Breast epithelium (tissue), 4 donors: ENCODE results near the gene PARD3B. TPM values are rescaled to one million over a fixed set of nuclear protein-coding genes. Genes with fewer than 3 reads are reported as not detected.

Experiments
- DNase-seq, 2 donors: peaks; one replicate each; pipeline ENCODE4 v3.0.0-alpha.2; 2019; ENCODE audit warnings: low spot score in 2 of 2
- H3K27ac ChIP-seq, 2 donors: fragments of 200-600 bp; sonication (generic) in 1 of 2; one replicate each; pipeline ENCODE4 v1.5.1; 2016 to 2019; ENCODE audit warnings: mild to moderate bottlenecking in 1 of 2
- H3K27me3 ChIP-seq, 2 donors: fragments of 200-600 bp; sonication (generic) in 1 of 2; one replicate each; pipeline versions ENCODE4 v1.5.1 to v1.6.0; 2017 to 2019; ENCODE audit warnings: control low read depth in 1 of 2, mild to moderate bottlenecking in 1 of 2
- H3K36me3 ChIP-seq: fragments of 200-600 bp; one replicate; pipeline ENCODE4 v1.5.1; 2019
- H3K4me1 ChIP-seq, 2 donors: fragments of 200-600 bp; sonication (generic); one replicate each; pipeline ENCODE4 v1.5.1; 2016 to 2019; ENCODE audit warnings: control low read depth in 1 of 2
- H3K4me3 ChIP-seq, 3 donors: fragments of 200-600 bp; sonication (generic); 1 replicate in 2 of 3; 2 replicates in 1 of 3; pipeline ENCODE4 v1.5.1; 2016 to 2019; ENCODE audit warnings: mild to moderate bottlenecking in 3 of 3, moderate library complexity in 2 of 3
- H3K9me3 ChIP-seq, 2 donors: fragments of 200-600 bp; sonication (generic) in 1 of 2; one replicate each; pipeline ENCODE4 v1.5.1; 2016 to 2019; ENCODE audit warnings: control low read depth in 1 of 2
- POLR2A ChIP-seq: fragments of 450-650 bp; IDR thresholded peaks from one replicate; pipeline ENCODE4 v1.6.1; 2016; ENCODE audit warnings: antibody characterized with exemption, mild to moderate bottlenecking, moderate library complexity
- POLR2AphosphoS5 ChIP-seq, 3 donors: sonication (generic); formaldehyde crosslinking; IDR thresholded peaks; one replicate each; pipeline ENCODE4 v1.6.1; 2017; ENCODE audit warnings: antibody characterized with exemption in 3 of 3
- intact Hi-C: fragments of 100-400 bp; cut with DNase I; formaldehyde crosslinking; loops from one replicate; pipeline ENCODE4 v1.15.1; 2023; ENCODE audit warnings: low total_unique reads
- total RNA-seq, 3 donors: library from RNA; depleted of rRNA; stranded (reverse); fragments of >200 nt; gene quantifications; one replicate each; pipeline ENCODE4 v1.1.0, GENCODE V29; 2016
- TF ChIP-seq, protein P1 (sequence below), 3 donors: fragments of 450-650 bp; IDR thresholded peaks; one replicate each; pipeline ENCODE4 v1.5.1; 2016 to 2017; ENCODE audit warnings: antibody characterized with exemption in 3 of 3, mild to moderate bottlenecking in 3 of 3, moderate library complexity in 3 of 3

PARD3B gene
- total RNA-seq, 3 donors from 2014 or later, result 24.6 to 66.2 (median 25.9) TPM

DNA sequence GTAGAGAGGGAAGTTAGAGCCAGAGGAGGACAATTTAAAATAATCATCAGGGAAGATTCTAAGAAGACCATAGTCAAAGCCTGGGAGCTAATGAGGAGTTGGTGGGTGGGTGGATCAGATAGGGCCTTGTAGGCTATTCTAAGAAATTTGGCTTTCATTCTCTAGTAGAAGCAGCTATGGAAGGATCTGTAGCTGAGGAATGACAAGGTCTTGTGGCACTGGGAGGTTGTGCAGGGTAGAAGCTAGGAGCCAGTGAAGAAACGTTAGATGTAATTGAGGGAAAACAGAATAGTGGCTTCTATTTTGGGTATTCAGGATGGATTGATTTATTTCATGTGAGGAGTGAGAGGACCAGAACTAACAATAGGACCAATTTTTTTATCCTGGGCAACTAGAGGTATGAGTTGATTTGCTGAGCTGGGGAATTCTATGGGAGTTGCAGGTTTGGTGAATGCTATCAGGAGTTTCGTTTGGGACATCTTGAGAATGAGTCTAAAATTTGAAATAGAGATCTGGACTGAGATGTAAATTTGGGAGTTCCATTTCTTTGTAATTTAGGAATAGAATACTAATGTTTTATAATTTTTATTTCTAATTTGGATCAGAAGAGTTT, 371.9 kb downstream of the PARD3B start:
- no peak for DNase-seq
- no peak overlapping the region for H3K4me3 ChIP-seq
- H3K4me1 ChIP-seq, result no peaks in the 10 kb centered on the region
- H3K36me3 ChIP-seq, result no peaks in the 10 kb centered on the region
- H3K9me3 ChIP-seq, result no peaks in the 10 kb centered on the region
- TF ChIP-seq POLR2A (no peak), POLR2AphosphoS5 (IDR thresholded peaks at IDR 0.05) (no peak)
- TF ChIP-seq, protein P1, sequence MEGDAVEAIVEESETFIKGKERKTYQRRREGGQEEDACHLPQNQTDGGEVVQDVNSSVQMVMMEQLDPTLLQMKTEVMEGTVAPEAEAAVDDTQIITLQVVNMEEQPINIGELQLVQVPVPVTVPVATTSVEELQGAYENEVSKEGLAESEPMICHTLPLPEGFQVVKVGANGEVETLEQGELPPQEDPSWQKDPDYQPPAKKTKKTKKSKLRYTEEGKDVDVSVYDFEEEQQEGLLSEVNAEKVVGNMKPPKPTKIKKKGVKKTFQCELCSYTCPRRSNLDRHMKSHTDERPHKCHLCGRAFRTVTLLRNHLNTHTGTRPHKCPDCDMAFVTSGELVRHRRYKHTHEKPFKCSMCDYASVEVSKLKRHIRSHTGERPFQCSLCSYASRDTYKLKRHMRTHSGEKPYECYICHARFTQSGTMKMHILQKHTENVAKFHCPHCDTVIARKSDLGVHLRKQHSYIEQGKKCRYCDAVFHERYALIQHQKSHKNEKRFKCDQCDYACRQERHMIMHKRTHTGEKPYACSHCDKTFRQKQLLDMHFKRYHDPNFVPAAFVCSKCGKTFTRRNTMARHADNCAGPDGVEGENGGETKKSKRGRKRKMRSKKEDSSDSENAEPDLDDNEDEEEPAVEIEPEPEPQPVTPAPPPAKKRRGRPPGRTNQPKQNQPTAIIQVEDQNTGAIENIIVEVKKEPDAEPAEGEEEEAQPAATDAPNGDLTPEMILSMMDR (IDR thresholded peaks at IDR 0.05), result no peak
- intact Hi-C loops, result no loop called here
- H3K27ac ChIP-seq, result no peak overlapping the region
- no peaks in the 10 kb centered on the region for H3K27me3 ChIP-seq

DNA sequence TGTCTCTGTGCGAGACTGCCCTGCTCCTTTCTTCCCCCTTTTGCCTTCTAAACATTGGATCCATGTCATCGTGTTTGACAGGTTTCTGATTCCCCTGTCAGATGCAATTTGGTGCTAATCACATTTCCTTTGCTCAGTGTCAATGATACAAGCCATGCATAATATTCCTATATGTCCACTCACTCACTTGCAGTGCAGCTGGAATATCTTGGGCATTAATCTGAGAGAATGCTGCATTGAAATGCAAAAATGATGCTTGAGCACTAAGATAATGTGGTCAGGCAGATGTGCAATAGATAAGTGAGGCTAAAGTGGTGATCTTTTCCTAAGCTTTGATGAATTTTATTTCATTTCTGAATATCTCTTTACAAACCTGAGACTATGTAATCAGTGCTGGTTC, 375.5 kb downstream of the PARD3B start:
- no peak overlapping the region for H3K4me3 ChIP-seq
- no peak for TF ChIP-seq POLR2AphosphoS5 (IDR thresholded peaks at IDR 0.05)
- TF ChIP-seq POLR2A, result no peak
- no peaks in the 10 kb centered on the region for H3K4me1 ChIP-seq
- no peak overlapping the region for H3K27ac ChIP-seq
- H3K27me3 ChIP-seq, result no peaks in the 10 kb centered on the region
- no peak for DNase-seq
- H3K9me3 ChIP-seq, result no peaks in the 10 kb centered on the region
- H3K36me3 ChIP-seq, result no peaks in the 10 kb centered on the region
- intact Hi-C loops, result no loop called here

DNA sequence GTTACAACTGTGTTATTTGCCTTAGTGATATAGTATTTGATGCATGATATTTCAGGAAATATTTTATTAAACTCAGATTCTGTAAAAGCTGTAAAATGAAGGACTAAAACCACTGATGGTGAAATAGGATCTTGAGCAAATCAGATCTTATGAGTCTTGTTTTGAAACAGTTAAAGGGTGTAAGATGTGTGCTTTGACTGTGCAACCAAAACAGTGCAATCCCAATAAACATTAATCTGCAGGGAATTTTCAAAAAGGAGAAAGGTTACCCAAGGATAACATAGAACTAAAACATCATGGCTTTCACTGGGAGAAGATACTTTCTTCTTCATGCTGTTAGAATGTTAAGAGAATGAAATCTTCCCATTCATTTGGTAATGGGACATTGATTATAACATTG, 378.7 kb downstream of the PARD3B start:
- no peak for DNase-seq
- Histone ChIP-seq H3K4me3 (no peak overlapping the region), H3K4me1 (no peaks in the 10 kb centered on the region), H3K27ac (no peak overlapping the region), H3K36me3 (no peaks in the 10 kb centered on the region), H3K9me3 (no peaks in the 10 kb centered on the region), H3K27me3 (no peaks in the 10 kb centered on the region)
- no peak for TF ChIP-seq POLR2AphosphoS5 (IDR thresholded peaks at IDR 0.05)
- TF ChIP-seq, protein P1 (IDR thresholded peaks at IDR 0.05), result no peak
- TF ChIP-seq POLR2A, result no peak
- intact Hi-C loops, result no loop called here

DNA sequence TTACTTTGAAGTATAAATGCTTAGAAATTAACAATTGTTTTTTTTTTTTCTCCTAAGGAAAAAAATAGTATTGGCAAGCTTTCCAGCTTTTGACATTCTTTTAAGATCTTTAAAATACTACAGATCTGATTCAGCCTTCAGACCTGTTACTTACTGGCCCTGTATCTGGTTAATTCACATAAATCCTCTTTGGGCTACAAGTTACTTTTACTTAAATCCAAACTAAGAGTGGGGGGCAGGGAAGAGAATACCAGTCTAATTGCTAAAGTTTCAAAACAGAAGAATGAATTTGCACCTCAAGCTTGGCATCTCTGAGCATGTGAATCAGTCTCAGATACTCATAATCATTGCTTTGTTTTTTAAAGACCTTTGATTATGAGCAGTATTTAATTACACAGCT, 386.3 kb downstream of the PARD3B start:
- Histone ChIP-seq H3K27me3 (no peaks in the 10 kb centered on the region), H3K4me3 (no peak overlapping the region), H3K4me1 (no peaks in the 10 kb centered on the region), H3K36me3 (no peaks in the 10 kb centered on the region), H3K9me3 (no peaks in the 10 kb centered on the region), H3K27ac (no peak overlapping the region)
- no peak for TF ChIP-seq POLR2AphosphoS5 (IDR thresholded peaks at IDR 0.05)
- TF ChIP-seq POLR2A, result no peak
- TF ChIP-seq, protein P1 (IDR thresholded peaks at IDR 0.05), result no peak
- DNase-seq, result no peak
- intact Hi-C loops, result no loop called here

DNA sequence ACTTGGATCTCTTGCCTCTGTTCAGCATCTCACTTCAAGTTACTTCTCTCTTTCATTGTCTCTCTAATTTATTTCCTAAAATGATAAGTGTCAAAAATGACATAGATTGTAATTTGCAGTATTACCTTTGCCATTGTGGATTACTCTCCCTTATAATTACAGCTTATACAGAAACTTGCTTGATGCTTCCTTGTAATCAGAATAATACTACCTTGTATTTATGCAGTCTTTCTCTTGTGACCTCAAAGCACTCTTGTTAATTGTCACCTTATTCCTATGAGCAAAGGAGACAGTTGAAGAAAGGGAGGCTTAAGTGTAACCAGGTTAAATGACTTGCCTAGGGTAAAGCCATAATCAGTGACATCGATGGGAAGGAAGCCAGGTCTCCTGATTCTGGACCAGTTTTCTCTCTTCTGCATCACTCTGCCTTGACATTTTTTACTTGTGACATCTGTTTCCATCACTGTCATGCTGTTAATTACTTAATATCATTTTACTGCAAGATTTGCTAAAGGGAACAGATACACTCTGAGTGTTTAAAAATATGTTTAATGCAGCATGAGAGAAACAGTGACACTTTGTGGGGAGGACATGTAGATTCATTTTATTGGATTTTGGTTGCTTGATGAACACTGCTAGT, 388.6 kb downstream of the PARD3B start:
- TF ChIP-seq POLR2A (no peak), POLR2AphosphoS5 (IDR thresholded peaks at IDR 0.05) (no peak)
- TF ChIP-seq, protein P1 (IDR thresholded peaks at IDR 0.05), result no peak
- no peaks in the 10 kb centered on the region for H3K27me3 ChIP-seq
- intact Hi-C loops, result no loop called here

More for the DNA sequence above, 388.6 kb downstream of the PARD3B start:
- no peaks in the 10 kb centered on the region for H3K9me3 ChIP-seq
- H3K36me3 ChIP-seq, result no peaks in the 10 kb centered on the region
- no peak for DNase-seq
- no peak overlapping the region for H3K27ac ChIP-seq
- H3K4me3 ChIP-seq, result no peak overlapping the region
- H3K4me1 ChIP-seq, result no peaks in the 10 kb centered on the region
